ENCODE data around the gene SEMA4G. TPM values are rescaled to one million over a fixed set of nuclear protein-coding genes. Genes with fewer than 3 reads are reported as not detected.
A peak's percentile ranks its signal among the peaks of the same experiment; 100 is the strongest.

Gene SEMA4G
- total and polyA plus RNA-seq, 2 of the 13 experiments (the other 11 are each of a cell fraction or from before 2014, with no cell fraction given): 46.2 to 207 TPM

DNA sequence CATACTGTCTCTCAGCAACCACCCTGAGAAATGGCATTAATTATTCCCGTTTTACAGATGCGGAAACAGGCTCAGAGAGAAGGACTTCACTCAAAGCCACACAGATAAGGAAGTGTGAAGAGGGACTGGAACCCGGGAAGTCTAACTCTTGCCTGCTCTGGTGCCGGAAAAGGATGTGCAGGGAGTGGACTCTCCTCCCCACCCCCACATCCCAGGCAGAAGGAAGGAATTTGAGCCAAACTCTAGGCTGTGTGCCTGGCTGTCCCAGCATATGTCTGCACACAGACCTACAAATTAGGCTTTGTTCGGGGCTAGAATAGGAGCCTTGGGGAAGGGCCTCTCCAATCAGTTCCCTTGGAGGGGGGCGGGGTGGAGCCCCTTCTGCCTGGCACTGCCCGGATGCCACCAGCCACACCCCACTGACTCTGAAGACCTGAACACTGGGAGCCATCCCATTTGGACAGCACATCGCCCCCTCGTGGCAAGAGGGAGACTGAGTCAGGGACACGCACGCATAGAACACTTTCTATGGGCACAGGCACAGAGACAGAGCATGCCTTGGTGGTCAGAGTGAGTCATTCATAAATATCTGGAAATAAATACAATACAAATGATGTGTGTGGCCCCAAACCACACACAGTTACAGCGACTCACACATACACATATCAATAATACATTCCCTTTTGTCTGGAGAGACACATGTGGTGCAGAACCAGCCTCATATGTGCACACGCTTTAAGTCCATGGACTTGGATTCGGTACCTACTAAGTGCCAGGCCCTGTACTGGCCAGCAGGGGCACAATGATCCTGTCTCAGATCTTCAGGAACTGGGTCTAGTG is 43.4 kb downstream of the SEMA4G start (continued):
- TF ChIP-seq ZKSCAN1 (IDR thresholded peaks at IDR 0.05; ENCODE audit: low read length): peak; percentile 97
- TF ChIP-seq, protein P1, sequence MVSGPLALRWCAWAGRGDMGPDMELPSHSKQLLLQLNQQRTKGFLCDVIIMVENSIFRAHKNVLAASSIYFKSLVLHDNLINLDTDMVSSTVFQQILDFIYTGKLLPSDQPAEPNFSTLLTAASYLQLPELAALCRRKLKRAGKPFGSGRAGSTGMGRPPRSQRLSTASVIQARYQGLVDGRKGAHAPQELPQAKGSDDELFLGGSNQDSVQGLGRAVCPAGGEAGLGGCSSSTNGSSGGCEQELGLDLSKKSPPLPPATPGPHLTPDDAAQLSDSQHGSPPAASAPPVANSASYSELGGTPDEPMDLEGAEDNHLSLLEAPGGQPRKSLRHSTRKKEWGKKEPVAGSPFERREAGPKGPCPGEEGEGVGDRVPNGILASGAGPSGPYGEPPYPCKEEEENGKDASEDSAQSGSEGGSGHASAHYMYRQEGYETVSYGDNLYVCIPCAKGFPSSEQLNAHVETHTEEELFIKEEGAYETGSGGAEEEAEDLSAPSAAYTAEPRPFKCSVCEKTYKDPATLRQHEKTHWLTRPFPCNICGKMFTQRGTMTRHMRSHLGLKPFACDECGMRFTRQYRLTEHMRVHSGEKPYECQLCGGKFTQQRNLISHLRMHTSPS (CRISPR knock-in tag; IDR thresholded peaks at IDR 0.05; ENCODE audit: low read depth): peak; percentile 92
- TF ChIP-seq STAT6 (CRISPR knock-in tag; IDR thresholded peaks at IDR 0.05; ENCODE audit: borderline replicate concordance): no peak
- TF ChIP-seq ZBTB42 (CRISPR knock-in tag; IDR thresholded peaks at IDR 0.05): no peak
- TF ChIP-seq SP140L (CRISPR knock-in tag; IDR thresholded peaks at IDR 0.05; ENCODE audit: borderline replicate concordance): no peak
- TF ChIP-seq ZNF331 (CRISPR knock-in tag; IDR thresholded peaks at IDR 0.05): peak; percentile 53; the same call in 1 of the 2 replicates
- TF ChIP-seq JARID2 (CRISPR knock-in tag; IDR thresholded peaks at IDR 0.05; ENCODE audit: insufficient replicate concordance): no peak
- TF ChIP-seq SMAD9 (CRISPR knock-in tag; IDR thresholded peaks at IDR 0.05): no peak
- no peak for TF ChIP-seq PRMT3 (CRISPR knock-in tag; IDR thresholded peaks at IDR 0.05; ENCODE audit: borderline replicate concordance, low read depth)
- TF ChIP-seq SRSF1 (optimal IDR thresholded peaks at IDR 0.05; ENCODE audit: low read depth, low read length): no peak
- no peak for TF ChIP-seq ZFP62 (CRISPR knock-in tag; IDR thresholded peaks at IDR 0.05)
- TF ChIP-seq MEIS1 (CRISPR knock-in tag; IDR thresholded peaks at IDR 0.05; ENCODE audit: borderline replicate concordance): peak; percentile 58; the same call in 1 of the 2 replicates
- TF ChIP-seq MATR3 (CRISPR knock-in tag; IDR thresholded peaks at IDR 0.05): no peak
- no peak for TF ChIP-seq NR2F2 (IDR thresholded peaks at IDR 0.05; ENCODE audit: borderline replicate concordance, low read depth)
- TF ChIP-seq PRPF4 (IDR thresholded peaks at IDR 0.05; ENCODE audit: low read depth, low read length, poor library complexity, severe bottlenecking): no peak
- TF ChIP-seq, protein P2, sequence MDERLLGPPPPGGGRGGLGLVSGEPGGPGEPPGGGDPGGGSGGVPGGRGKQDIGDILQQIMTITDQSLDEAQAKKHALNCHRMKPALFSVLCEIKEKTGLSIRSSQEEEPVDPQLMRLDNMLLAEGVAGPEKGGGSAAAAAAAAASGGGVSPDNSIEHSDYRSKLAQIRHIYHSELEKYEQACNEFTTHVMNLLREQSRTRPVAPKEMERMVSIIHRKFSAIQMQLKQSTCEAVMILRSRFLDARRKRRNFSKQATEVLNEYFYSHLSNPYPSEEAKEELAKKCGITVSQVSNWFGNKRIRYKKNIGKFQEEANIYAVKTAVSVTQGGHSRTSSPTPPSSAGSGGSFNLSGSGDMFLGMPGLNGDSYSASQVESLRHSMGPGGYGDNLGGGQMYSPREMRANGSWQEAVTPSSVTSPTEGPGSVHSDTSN (CRISPR knock-in tag; IDR thresholded peaks at IDR 0.05): no peak
- TF ChIP-seq MBD4 (IDR thresholded peaks at IDR 0.05; ENCODE audit: borderline replicate concordance, low read length): no peak
- TF ChIP-seq KDM2A (CRISPR knock-in tag; IDR thresholded peaks at IDR 0.05; ENCODE audit: borderline replicate concordance, low read depth): peak; percentile 80
- no peak for TF ChIP-seq ZNF3 (CRISPR knock-in tag; IDR thresholded peaks at IDR 0.05)
- peak; percentile 9 for TF ChIP-seq TEAD3 (CRISPR knock-in tag; optimal IDR thresholded peaks at IDR 0.05; ENCODE audit: borderline replicate concordance)
- TF ChIP-seq, protein P3, sequence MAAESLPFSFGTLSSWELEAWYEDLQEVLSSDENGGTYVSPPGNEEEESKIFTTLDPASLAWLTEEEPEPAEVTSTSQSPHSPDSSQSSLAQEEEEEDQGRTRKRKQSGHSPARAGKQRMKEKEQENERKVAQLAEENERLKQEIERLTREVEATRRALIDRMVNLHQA (CRISPR knock-in tag; IDR thresholded peaks at IDR 0.05): no peak
- 0 out of 2 replicates have a peak, but pooled peaks have one; percentile 13 for TF ChIP-seq CBX5 (CRISPR knock-in tag; IDR thresholded peaks at IDR 0.05; ENCODE audit: borderline replicate concordance)
- no peak for TF ChIP-seq ZNF513 (CRISPR knock-in tag; conservative IDR thresholded peaks at IDR 0.05)
